Middle frontal gyrus (tissue), 1 donor: ENCODE measurements around the gene ITGA8.
"Not testable (repeated sequence)": the region's sequence is repeated elsewhere in the genome, so short reads cannot be mapped to it uniquely, and the experiment has no call there.

Experiments used
- DNase-seq: peaks from one replicate; pipeline ENCODE4 v3.0.0-alpha.2; 2015; ENCODE audit warnings: low spot score; ENCODE audit errors: extremely low spot score

Gene ITGA8

DNA sequence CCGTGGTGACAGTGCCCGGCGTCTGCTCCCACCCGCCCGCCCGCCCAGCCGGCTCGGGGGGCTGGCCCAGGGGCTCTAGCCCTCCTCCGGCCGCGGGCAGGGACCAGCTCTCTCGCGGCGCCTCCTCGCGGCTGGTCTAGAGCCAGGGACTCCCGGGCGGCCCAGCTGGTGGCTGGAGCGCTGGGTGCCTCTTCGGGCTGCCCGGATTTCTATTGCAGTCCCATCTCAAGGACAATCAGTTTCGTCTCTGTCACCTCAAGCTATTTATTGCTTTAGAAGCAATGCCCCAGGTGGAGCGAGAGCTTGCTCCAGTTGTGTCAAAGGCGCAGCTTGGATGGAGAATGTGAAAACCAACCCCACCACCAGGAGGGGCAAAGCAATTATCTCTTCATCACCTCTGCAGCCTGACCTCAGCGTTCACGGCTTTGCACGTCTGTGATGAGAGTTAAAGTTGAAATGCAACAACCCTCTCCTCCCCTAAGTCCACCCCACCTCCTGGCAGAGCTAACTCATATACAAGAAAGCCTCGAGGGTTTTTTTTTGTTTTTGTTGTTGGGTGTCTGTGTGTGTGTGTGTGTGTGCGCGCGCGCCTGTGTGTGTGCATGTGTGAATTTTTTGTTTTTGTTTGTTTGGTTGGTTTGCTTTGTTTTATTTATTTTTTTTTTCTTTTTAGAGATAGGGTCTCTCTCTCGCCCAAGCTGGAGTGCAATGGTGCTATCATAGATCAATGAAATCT is at the start of gene ITGA8:
TSS of gene ITGA8 (minus strand) at position 24 of the 736 bp plus-strand sequence. CDS start 151 bp downstream, outside the sequence.
- no peak for DNase-seq

GRCh38 chr10:15764892-15765454 is 45.3 kb upstream of the ITGA8 start:
- DNase-seq: no peak

DNA sequence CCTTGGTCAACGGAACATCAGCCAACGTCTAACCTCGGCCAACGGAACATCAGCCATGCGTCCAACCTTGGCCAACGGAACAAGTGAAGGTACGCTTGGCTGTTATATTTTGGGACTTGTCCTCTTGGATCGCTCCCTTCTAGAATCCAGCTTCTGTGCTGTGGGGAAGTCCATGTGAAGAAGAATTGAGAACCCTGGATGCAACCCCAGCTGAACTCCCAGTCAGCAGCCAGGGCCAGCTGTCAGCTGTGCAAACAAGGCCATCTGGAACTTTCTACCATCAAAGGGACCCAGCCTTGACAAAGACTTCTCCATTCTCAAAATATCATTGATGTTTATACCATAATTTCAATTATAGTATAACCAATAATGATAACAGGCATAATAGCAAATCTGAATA is 43.3 kb upstream of the ITGA8 start:
- DNase-seq: no peak

GRCh38 chr10:15762239-15762638 is 42.5 kb upstream of the ITGA8 start:
- DNase-seq: not testable (repeated sequence)

- not testable (repeated sequence) for DNase-seq
Observed at GRCh38 chr10:15761224-15761623, 41.5 kb upstream of the ITGA8 start.

GRCh38 chr10:15760681-15761080 is 41.0 kb upstream of the ITGA8 start:
- no peak for DNase-seq

GRCh38 chr10:15759265-15759664 is 39.5 kb upstream of the ITGA8 start:
- no peak for DNase-seq

GRCh38 chr10:15758618-15759017 is 38.9 kb upstream of the ITGA8 start:
- no peak for DNase-seq

DNA sequence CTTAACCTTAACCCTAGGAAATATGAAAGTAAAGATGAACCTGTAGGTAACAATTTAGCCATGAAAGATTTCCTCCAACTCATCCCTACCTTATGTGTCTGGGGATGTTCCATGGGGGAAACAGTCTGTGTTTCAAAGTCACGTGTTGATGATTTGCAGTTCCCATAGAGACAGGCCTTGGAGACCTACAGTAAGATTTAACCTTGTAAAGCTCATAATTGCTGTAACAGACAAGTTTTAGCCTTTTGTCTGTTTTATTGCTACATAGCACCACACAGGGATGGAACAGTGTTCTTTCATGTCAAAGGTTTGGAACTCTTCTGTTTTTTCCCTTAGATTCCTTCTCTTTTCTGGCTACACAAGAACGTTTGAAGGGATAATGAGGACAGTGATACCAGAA is 35.2 kb upstream of the ITGA8 start:
- no peak for DNase-seq

GRCh38 chr10:15751046-15751445 is 31.3 kb upstream of the ITGA8 start:
- no peak for DNase-seq

- no peak for DNase-seq
Observed at GRCh38 chr10:15748126-15748525, 28.4 kb upstream of the ITGA8 start.

DNA sequence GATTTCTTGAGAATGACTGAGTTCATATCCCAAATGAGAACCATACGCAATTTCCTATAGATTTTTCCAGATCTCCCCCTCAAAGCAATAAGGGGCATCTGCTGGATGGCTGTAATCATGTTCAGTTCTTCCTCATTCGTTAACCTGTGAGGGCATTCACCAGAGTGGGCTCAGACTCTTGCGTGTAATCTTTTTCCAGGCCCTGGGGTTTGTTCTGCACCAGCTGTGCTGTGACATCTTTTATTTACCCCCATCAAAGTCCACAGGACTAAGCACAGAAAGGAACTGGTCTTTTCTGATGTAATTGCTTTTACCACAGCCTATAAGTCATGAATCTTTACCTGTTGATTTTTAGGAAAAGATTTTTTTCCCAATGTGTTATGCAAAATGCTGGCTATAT is 27.9 kb upstream of the ITGA8 start:
- no peak for DNase-seq

DNA sequence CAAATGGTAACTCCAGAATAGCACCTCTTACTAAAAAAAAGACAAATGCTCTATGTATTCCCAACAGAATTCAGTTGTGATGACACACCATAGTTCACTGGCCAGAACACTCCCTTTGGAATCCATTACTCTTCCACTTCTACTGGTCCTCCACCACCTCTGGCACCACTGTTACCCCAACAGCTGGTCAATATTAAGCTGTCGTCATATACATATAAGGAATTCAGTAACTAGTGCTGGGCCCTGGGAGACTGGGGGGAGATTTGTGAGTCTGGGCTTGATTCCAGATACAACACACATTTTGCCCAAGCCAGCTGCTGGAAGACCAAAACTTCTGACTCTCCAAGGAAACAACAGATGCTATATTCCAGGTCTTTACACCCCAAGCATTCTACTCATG is 26.0 kb upstream of the ITGA8 start:
- DNase-seq: no peak

- no peak for DNase-seq
Observed at GRCh38 chr10:15744217-15744865, 24.6 kb upstream of the ITGA8 start.

- DNase-seq: no peak
Observed at GRCh38 chr10:15743443-15743842, 23.7 kb upstream of the ITGA8 start.

DNA sequence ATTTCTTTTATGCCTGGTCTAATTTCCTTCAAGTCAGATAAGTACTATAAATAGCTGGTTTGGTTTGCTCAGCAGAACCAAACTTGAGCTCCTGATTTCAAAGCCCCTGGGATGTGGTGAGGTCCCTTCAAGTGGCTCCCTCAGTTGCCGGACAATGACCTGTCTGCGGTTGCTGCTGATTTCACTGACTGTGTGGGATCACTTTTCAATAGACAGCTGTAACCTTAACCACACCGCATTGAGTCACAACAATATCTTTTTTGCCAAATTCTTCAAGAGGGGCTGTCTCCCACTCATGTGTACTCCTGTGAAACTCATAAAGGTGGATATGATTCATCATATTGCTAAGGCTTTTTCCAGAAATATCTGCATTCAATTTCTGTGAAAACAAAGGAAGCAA is 23.1 kb upstream of the ITGA8 start:
- DNase-seq: no peak

DNA sequence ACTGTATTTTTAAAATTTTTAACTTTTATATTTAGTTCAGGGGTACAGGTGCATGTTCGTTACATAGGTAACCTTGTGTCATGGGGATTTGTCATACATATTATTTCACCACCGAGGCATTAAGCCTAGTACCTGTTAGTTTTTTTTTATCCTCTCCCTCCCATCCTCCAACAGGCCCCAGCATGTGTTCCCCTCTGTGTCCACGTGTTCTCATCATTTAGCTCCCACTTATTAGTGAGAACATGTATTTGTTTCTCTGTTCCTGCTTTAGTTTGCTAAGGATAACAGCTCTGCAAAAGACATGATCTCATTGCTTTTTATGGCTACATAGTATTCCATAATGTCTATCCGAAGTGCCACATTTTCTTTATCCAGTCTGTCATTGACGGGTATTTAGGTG is 22.4 kb upstream of the ITGA8 start:
- no peak for DNase-seq

GRCh38 chr10:15741581-15741980 is 21.9 kb upstream of the ITGA8 start:
- DNase-seq: no peak

- DNase-seq: no peak
Observed at GRCh38 chr10:15740261-15740660, 20.5 kb upstream of the ITGA8 start.

- no peak for DNase-seq
Observed at GRCh38 chr10:15739254-15739970, 19.7 kb upstream of the ITGA8 start.

DNA sequence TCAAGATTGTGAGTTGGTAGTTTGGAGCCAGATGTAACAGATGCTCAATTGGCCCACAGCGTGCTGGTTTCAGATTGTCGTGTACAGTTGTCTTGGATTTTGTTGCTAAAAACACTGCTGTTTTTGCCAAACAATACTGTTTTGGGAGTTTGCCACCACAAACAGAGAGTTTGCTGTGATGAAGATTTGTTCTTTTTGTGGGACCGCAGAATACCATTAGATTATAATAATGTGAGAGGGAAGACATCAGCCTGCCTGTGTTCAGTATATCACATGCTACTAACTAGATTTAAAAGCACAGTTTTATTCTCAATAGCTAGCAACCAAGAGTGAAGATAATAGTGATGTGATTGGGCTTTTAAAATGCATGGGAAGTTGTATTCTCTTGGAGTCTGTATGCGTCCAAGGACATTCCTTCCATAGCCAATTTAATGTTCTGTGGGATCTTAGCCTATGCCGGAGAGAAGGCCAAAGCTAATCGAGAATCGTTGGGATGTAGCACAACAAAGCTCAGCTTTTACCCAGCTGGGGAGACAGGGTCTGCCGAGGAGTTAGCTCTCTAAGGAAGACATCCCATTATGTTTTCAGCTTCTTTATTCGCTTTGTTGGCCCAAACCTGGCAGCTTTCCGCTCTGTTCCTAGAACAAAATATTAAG is 18.7 kb upstream of the ITGA8 start:
- no peak for DNase-seq

DNA sequence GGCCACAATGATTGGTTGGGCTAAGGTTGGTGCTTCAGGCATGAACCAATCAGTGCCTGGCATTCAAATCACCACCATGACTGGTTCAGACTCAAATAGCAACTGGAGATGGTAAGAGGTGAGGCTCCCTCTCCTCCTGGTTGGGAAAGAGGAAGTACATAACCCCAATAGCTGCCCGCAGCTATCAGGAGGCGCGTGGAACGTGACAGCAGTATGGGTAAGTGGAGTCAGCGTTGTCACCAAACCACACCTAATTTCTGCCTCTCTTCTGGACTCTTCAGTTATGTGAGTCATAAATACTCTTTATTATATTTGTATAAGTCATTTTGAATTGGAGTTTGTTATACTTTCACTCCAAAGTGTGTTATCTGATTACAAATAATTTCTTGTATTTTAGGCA is 17.9 kb upstream of the ITGA8 start:
- DNase-seq: no peak
